DMS53 (cell line): ENCODE data around the gene MTHFSD.
"Not testable (repeated sequence)": the region's sequence is repeated elsewhere in the genome, so short reads cannot be mapped to it uniquely, and the experiment has no call there.

ENCODE experiments used
- DNase-seq: peaks from one replicate; lab custom pipeline; 2025; lab: John Stamatoyannopoulos, UW

MTHFSD gene, protein sequence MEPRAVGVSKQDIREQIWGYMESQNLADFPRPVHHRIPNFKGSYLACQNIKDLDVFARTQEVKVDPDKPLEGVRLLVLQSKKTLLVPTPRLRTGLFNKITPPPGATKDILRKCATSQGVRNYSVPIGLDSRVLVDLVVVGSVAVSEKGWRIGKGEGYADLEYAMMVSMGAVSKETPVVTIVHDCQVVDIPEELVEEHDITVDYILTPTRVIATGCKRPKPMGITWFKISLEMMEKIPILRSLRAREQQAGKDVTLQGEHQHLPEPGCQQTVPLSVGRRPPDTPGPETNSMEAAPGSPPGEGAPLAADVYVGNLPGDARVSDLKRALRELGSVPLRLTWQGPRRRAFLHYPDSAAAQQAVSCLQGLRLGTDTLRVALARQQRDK

DNA sequence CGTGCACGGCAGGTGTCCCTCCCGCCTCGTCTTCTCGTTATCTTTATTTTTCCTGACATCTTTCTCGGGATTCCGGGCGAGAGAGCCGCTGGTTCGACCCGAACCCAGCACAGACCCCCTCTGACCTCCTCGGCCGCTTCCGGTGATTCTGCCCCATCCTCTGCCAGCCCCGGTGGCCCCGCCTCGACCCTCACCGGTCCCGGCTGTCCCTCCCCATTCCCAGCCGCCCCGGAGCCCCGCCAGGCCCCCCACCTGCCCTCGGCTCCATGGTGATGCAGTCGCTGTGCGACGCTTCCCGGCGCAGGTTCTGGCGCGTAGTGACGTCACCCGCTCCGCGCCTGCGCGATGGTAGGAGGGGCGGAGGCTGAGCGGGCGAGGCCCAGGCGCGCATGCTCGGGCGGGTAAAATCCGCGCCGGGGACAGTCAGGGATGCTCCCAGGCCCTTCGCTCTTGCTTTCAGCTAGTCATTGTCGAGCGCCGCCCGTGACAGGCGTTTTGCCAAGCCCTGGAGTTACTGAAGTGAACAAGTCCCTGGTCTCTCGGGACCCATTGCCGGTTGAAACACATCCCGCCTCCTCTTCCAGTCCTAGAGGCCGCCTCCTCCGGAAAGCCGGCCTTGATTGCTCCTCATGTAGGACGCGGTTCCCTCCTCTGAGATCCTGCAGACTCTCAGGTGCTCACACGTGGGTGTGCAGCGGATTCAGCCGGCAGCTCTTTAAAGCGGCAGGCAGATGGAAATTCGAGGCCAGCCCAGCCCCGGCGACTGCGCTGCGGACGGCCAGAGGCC lies at the start of gene MTHFSD:
MTHFSD (minus strand) TSS at position 319 of the 787 bp plus-strand sequence; CDS start at position 268, 51 bp downstream.
- DNase-seq, result peak; percentile 91

DNA sequence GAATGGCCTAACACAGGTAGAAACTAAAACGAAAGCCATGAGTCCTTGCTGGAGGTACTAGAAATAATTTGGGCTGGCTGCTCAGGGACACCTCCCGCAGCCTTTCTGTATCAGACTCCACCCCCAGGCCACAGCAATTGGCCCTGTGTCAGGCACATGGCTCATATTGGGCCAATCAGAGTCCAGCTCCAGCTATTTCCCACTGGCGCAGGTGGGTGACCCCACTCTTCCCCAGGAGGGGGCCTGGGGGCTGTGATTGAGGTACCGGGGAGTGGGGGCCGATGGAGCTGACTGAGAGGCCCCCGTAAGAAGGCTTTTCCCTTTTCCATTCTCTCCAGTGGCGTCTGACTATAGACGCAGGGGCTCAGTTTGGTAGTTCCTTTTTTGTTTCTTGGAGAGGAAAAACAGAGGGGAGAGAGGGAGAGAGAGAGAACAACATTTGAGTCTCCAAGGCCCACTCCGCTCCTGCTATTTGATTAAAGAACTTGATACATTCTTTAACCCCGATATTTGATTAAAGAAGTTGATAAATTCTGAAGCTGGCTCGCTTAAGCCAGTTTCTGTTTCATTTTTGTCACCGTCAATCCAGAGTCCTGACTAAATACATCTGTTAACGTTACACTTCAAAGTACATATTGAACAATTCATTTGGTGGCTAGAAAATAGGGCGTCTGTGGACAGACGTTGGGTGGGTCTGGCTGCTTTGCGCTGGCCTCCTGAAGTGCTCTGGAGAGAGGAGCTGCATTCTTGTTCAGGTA lies 49.6 kb upstream of the MTHFSD start:
- no peak for DNase-seq

- no peak for DNase-seq
These were observed 47.5 kb upstream of the MTHFSD start for GRCh38 chr16:86602521-86602920.

GRCh38 chr16:86601356-86601755 lies 46.3 kb upstream of the MTHFSD start:
- no peak for DNase-seq

- no peak for DNase-seq
These were observed 43.9 kb upstream of the MTHFSD start for GRCh38 chr16:86598607-86599565.

- DNase-seq, result no peak
These were observed 43.0 kb upstream of the MTHFSD start for GRCh38 chr16:86597880-86598606.

DNA sequence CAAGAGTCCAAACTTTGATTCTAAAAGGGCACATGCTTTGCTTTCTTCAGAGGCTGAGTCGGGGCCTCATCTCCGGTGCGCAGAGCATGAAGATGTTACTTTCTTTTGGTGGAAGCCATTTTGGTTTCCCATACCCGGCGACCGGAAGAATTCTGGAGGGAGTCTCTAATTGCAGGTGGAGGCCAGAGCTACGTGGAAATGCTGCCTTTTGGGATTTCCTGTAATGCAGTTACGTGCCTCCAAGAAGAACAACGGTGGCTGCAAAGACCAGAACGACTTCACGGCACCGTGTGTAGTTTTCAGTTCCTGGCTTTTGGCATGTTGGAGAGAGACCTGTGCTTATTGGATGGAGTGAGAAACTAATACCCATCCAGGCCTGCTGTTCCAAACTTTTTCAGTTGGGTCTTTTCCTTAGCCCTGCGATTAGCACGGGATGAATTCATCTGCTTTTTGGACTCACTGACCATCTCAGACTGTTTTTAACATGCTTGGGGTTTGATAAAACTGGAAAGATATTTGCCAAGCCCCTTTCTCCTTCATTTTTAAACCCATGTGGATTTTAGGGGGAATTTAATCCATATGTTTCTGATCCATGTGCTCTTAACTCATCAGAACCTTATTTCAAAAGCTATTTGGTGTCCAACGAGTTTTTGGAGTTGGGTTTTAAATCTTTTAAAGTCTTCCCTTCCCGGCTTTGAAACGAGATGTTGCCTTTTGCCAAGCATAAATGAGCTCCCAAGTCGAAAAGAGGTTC lies 42.3 kb upstream of the MTHFSD start:
- DNase-seq, result no peak

GRCh38 chr16:86595983-86596605 lies 41.1 kb upstream of the MTHFSD start:
- no peak for DNase-seq

DNA sequence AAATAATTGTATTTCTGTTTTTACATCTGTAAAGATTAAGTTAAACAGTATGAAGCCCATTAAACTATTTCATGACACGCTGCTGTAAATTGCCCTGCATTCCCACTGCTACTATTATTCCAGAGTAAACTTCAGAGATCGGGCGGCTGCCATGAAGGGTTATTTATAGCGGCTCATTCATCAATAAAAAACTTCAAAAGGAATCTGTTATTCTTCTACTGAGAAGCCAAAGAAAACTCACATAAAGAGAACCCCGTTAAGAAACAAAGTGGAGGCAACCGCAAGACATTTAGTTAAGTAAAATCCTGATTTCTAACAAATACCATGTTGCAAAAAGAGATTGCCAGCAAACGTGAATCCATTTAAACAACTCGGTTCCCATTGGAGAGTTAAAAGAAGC lies 39.7 kb upstream of the MTHFSD start:
- no peak for DNase-seq

DNA sequence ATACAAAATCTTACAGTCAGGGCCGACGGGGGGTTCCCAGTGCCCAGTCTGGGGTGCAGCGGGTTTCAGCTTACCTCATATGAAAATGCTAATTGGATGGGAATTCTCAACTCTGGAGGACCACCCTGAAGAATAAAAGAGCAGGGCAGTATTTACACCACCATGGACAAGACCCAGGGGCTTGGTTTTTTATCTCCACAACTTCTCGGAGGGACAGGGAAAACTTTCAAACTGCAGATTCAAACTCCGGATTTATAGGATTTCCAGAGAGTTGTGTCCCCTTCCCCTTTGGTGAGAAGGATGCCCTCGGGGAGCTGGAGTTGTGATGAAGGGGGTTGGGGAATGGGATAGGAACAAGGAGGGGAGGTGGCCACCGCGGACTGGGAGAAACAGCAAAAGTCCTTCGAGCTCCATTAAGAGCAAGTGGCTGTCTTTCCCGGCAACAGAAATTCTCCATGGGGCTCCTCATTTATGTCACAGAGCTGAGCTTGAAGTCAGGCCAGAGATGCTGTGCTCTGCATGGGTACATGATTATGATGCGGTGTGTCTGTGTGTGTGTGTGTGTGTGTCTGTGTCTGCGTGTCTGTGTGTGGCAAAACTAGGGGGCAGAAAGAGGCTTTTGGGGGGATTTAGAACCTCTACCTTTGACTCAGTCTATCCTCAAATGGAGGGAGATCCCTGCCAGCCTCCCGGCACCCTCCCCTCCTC lies 39.0 kb upstream of the MTHFSD start:
- DNase-seq, result no peak

- DNase-seq, result no peak
These were observed 36.2 kb upstream of the MTHFSD start for GRCh38 chr16:86591270-86591669.

- no peak for DNase-seq
These were observed 35.6 kb upstream of the MTHFSD start for GRCh38 chr16:86590501-86591144.

- not testable (repeated sequence) for DNase-seq
These were observed 32.9 kb upstream of the MTHFSD start for GRCh38 chr16:86587955-86588354.

- no peak for DNase-seq
These were observed 32.5 kb upstream of the MTHFSD start for GRCh38 chr16:86587487-86587886.

DNA sequence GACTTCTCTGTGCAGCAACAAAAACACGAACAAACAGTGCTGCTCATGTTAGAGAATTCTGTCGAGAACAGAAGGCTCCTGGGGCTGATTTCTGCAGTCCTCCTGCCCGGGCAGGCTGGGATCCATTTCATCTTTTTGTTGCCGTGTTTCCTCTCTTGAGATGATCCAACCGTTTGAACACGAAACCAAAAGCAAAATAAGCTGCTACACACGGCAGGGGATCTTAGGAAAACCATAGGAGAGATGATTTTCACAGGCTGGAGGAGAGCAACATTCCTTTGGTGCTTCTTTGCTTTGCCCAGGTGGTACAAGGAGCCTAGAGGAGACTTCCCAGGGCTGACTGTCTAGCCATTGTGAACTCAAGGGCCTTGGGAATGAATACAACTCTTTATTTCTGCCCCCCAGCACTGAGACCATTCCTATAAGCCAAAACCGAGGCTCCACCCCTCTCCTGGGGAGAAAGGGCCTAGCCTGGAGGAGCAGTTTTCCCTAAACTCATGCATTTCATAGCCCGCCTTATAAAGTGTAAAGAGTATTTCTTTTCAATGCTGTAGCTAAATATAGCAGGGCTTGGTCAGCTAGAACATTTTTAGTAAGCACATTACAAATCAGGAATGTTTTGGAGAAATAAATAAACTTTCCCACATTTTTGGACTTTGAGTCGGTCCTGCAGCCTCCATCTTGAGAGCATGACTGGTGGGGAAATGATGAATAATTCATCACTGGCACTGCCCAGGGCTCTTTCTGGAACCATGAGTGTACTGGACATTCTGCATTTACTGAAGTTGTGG lies 31.0 kb upstream of the MTHFSD start:
- no peak for DNase-seq

DNA sequence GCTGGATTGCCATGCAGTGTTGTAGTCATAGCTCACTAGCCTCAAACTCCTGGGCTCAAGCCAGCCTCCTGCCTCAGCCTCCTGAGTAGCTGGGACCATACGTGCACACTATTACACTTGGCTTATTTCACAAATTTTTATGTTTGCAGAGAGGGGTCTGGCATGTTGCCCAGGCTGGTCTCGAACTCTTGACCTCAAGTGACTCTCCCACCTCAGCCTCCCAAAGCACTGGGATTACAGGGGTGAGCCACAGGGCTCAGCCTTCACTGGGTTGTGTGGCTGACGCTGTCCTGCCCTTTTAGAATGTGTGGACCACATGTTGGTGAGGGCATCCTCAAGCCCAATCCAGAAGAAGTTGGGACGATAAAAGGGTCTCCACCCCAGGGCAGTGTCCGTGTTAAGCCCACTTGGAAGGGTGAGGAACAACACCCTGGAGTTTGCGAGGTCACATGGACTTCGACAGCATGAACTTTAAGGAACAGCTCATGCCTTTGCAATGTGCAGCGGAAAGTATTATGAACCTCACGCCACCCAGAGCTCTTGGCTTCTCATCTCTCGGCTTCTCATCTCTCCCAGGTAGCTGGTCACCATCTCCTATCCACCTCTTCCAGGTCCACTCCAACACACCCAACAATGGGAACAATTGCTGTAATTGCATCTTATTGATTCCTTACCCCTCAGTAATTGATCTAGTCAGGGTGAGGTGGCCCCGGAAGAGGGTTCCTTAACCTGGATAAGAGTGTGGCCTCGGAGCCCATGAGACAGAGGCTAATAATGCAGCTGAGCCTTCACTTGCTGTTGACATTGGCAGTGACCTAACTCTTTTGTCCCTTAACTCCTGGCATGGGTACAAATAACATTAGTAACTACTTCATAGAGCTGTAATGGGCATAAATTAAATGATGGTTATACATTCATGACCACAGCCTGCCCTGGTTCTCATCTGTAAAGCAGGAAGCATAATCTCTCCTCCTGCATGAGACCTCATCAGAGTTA lies 30.0 kb upstream of the MTHFSD start:
- DNase-seq, result no peak
